ENCODE results near the gene TCHP.
"Not testable (repeated sequence)": the region's sequence is repeated elsewhere in the genome, so short reads cannot be mapped to it uniquely, and the experiment has no call there.

Gene TCHP

DNA sequence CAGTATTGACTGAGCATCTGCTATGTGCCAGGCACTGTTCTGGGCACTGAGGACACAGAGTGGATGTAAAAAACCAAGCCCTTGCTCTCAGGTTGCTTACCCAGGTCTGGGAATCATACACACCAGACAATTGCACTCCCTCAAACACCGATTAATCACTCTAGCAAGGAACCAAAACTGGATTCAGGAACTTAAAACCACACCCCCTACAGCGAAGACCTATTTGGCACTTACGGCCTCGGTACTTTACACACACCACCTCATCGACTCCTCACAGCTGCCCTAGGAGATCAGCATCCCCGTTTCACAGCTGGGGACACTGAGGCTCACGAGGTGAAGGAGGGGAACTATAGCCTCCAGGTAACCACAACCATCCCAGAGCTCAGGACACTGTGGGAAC, 21.3 kb upstream of the TCHP start:
- in situ Hi-C loops (cut with MboI; ENCODE audit: low sequenced_read_pairs) = no loop called here

DNA sequence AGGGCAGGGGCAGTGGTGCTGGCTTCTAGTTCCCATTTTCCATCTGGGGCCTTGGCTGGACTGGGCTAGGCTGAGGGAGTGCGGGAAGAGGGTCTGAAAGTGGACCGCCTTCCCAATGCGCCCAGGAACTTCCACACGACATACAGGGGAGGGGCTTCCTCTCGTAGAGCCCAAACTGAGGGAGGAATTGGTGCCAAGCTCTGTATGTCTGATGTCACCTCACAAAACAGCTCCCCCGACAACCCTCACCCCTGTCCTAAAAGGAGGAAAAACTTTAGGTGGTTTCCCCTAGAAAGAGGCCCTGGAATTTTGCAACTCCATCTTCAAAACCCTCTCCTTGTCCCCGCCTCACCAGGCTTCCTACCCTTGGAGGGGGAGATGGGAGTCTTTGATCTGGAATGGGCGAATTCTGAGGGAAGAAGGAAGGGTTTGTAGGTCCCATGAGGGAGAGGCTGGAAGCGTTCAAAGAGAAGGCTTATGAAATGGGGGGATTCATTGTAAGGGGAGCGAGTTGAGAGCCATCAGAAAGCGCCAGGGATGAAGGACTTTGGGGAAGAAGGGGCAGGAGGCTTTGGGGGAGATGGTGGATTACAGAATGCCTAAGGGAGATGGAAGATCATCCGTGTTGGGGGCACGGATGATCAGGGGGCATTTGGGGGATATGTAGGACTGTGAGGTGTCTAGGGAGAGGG, 20.6 kb upstream of the TCHP start:
- in situ Hi-C loops (cut with MboI; ENCODE audit: low sequenced_read_pairs) = no loop called here

DNA sequence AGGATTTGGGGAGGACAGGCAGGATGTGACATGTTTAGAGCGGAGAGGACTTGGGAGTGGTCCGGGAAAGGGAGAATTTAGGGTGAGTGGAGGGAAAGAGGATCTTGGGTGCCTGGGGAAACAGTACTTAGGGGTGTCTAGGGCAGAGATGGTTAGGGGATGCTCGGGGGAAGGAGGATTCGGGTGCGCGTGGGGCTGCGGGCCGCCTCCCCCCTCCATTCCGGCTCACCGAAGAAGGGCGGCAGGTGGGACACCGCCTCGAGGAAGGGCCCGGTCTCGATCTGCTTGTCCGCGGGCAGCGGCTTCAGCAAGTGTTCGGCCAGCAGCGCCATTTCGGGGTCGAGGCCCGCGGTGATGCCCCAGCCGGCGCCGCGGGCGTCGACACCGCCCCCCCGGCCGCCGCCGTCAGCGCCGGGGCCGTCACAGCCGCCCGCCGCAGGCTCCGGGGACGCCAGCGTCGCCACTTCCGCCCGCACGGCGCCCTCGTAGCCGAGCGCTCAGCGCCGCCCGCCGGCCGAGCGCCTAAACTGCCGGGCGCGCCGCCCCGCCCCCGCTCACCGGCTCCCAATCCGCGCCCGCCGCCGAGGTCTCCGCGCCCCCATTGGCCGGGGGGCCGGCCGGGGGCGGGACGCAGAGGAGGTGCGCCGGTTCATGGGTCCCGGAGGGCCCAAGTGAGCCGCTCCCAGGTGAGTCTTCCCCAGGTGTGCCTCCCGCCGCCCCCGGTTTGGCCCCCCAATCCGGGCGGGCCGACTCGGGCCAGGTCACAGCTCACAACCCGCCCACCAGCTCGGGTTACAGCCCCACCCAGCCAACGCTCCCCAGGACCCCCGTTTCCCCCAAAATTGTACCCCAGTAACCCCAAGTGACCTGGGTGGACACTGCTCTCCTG, 19.8 kb upstream of the TCHP start, which contains the start of gene GLTP:
Gene GLTP, minus strand, starts transcription at position 499 of the 889 bp plus-strand sequence. Its CDS starts 167 bp downstream, at position 332.
- in situ Hi-C loops (cut with MboI; ENCODE audit: low sequenced_read_pairs) = no loop called here

DNA sequence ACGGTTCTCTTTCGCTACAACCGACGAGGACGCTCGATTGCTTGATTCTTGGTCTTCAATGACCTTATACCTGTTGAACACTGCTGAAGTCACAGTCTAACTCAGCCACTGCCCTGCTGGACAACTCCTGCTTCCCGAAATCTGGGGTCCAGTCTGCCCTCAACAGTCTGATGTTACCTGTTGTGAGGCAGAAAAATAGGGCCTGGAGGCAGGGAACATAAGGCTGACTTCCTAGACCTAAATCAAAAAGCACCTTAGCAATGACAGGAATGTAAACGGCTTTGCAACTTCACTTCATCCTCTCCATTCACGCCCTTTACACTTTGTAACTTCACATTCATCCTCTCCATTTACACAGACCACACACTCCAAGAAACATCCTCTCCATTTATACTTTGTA, 19.1 kb upstream of the TCHP start:
- in situ Hi-C loops (cut with MboI; ENCODE audit: low sequenced_read_pairs) = no loop called here

DNA sequence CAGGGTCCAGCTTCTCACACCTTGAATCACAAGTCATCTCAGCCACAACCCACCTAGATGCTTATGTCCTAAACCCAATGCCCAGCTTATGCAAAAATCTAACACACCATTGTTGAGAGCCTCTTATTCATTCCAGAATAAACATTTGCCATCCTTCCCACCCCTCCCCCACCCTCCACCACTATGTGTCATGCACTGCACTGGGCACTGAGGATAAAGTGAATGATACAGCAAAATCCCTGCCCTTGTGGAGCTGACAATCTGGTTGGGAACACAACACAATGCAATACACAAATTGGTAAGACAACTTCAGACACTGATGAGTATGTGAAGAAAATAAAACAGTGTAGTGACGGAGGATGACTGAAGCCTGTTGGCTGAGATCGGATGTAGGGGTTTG, 18.3 kb upstream of the TCHP start:
- in situ Hi-C loops (cut with MboI; ENCODE audit: low sequenced_read_pairs) = no loop called here

DNA sequence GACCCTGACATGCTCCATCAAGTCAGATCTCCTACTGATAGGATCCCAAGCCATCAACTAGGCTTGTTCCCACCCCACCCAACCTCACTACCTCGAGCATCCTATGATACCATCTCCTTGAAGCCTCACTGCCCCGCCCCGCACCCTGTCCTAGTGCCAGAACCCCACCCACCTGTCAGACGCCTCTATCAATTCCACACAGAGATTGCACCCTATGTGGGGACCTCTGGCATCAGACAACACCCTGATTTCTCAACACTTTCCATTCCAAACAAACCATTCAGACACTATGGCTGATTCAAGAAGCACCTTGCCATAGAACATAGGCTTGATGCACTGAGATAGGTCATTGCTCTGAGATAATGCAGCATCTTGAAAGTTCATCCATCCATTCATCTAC, 16.6 kb upstream of the TCHP start:
- in situ Hi-C loops (cut with MboI; ENCODE audit: low sequenced_read_pairs) = no loop called here

DNA sequence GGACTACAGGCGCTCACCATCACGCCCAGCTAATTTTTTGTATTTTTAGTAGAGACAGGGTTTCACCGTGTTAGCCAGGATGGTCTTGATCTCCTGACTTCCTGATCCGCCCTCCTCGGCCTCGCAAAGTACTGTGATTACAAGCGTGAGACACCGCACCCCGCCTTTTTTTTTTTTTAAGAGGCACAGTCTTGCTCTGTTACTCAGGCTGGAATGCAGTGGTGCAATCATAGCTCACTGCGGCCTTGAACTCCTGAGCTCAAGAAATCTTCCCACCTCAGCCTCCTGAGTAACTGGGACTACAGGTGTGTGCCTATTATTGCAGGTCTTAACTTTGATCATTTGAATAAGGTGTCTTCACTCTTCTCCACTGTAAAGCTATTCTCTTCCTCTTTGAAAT, 14.5 kb upstream of the TCHP start:
- in situ Hi-C loops (cut with MboI; ENCODE audit: low sequenced_read_pairs) = no loop called here

DNA sequence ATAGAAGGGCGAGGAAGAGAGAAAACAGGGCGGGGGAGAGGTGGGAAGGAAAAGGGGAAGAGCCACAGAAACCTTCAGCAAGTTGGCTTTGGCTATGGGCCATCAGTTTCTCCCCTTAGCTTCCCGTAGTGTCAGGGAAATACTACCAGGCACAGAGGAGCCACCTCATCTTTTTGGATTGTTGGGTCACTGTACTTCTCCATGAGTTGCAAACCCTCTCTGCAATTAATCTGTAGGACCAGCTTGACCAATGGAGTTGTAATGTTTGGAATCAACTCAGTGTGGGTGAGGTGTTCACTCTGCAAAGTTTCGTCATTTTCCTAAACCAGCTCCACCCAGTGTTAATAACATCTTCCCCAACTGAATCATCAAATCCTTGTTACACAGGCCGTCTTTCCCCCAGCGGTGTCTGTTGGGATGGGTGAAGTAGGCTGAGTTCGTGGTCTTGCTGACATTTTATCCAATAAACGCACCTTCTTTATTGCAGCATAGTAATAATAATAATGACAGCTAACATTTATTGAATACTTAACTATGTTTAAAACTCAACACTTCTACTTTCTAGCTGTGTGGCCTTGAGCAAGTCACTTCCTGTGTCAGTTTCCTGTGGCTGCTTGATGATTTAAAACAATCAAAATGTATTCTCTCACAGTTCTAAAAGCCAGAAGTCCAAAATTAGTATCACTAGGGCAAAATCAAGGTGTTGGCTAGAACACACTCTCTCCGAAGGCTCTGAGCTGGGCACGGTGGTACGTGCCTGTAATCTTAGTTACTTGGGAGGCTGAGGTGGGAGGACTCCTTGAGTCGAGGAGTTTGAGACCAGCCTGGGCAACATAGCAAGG, 11.7 kb upstream of the TCHP start:
- in situ Hi-C loops (cut with MboI; ENCODE audit: low sequenced_read_pairs) = no loop called here

DNA sequence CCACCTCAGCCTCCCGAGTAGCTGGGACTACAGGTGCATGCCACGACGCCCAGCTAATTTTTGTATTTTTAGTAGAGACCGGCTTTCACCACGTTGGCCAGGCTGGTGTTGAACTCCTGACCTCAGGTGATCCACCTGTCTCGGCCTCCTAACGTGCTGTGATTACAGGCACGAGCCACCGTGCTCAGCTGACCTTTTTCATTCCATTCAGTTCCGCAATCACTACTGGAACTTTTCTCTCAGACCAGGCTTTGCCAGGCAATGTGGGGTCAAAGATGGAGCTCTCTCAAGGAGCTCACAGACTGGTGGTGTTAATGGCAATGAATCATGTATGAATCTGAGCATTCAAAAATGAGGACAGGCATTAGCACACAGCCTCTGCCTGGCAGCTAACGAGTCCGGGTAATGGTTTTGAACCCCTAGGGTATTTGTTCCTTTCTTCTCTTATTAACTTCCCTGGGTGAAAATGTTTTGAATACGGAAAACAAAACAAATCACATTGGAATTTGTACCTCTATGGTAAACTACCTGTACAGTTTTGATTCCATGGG, 9.4 kb upstream of the TCHP start:
- in situ Hi-C loops (cut with MboI; ENCODE audit: low sequenced_read_pairs) = no loop called here

DNA sequence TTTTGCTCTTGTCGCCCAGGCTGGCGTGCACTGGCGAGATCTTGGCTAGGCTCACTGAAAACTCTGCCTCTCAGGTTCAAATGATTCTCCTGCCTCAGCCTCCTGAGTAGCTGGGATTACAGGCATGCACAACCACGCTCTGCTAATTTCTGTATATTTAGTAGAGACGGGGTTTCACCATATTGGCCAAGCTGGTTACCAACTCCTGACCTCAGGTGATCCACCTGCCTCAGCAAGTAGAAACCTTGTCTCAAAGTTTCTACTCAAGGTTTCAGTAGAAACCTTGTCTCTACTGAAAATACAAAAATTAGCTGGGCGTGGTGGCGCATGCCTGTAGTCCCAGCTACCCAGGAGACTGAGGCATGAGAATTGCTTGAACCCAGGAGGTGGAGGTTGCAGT, 8.3 kb upstream of the TCHP start:
- in situ Hi-C loops (cut with MboI; ENCODE audit: low sequenced_read_pairs) = not testable (repeated sequence)

DNA sequence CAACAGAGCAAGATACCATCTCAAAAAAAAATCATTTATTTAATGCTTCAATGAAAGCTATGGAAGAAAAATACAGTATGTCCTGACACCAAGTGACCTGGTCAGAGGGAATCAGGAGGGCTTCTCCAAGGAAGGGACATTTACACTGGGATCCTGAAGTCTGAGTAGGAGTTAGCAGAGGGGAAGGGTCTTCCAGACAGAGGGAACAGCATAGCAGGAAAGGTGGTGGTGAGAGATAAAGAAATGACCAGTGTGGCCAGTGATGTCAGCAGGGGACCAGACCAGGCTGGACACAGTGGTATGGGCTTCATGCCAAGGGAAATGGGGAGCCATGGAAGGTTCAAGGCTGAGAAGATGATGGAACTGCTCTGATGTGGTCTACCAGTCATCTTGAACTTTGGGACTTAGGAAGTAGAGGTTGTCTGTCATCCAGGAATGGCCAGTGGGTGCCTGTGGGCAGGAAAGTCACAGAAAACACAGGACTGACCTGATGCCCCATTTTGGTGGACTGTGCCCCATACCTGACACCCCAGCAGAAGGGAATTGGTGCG, 7.8 kb upstream of the TCHP start:
- in situ Hi-C loops (cut with MboI; ENCODE audit: low sequenced_read_pairs) = no loop called here

DNA sequence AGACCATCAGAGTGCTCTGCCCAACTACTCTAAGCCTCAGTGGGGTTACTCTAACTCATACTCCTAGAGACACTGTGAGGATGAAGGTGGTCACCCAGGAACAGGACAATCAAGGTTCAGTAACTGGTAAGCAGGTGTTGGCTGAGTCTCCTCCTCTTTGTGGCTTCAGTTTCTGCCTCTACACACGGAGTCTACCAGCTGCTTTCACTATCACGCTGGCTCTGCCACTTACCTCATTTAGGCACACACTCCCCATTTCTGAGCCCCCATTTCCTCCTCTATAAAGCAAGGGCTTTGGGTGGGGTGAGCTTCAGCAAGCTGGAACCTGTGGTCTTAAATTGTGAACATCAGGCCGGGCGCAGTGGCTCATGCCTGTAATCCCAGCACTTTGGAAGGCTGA, 7.3 kb upstream of the TCHP start:
- in situ Hi-C loops (cut with MboI; ENCODE audit: low sequenced_read_pairs) = no loop called here

DNA sequence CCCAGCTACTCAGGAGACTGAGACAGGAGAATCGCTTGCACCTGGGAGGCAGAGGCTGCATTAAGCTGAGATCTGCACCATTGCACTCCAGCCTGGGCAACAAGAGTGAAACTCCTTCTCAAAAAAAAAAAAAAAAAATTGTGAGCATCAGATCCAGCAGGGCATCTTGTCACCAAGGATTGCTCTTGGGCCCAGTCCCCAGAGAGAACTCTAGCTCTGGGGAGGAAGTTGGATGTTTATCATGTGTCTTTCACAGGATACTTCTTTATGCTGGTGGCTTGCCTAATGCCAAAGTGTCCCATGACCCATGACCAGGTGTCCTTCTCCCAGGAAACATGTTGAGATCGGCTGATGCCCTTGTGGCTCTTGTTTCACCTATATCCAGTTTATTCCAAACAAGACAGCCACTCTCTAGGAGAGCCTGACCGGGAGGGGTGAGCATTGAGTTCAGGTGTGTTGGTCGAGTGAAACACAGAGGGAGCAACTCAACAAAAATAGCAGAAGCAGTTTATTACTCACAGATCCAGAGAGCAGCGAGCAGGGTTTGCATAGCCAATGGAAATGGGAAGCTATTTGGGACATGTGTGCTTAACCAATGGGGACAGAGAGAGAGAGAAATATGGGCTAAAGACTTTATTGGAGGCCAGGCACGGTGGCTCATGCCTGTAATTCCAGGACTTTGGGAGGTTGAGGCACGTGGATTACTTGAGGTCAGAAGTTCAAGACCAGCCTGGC, 6.6 kb upstream of the TCHP start:
- in situ Hi-C loops (cut with MboI; ENCODE audit: low sequenced_read_pairs) = no loop called here

DNA sequence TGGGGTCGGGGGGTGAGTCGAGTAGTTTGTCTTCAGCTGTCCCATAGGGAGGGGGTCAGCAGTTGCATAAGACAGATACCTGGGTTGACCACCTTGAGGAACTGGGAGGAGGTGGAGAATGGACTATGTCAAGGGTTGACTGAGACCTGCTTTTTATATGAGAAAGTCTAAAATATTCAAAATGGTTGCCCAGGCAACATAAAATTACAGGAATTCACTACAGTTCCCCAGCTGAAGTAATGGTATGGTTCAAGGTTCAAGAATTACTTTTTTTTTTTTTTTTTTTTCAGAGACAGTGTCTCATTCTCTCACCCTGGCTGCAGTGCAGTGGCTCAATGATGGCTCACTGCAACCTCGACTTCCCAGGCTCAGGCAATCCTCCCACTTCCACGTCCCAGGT, 5.1 kb upstream of the TCHP start:
- in situ Hi-C loops (cut with MboI; ENCODE audit: low sequenced_read_pairs) = no loop called here

DNA sequence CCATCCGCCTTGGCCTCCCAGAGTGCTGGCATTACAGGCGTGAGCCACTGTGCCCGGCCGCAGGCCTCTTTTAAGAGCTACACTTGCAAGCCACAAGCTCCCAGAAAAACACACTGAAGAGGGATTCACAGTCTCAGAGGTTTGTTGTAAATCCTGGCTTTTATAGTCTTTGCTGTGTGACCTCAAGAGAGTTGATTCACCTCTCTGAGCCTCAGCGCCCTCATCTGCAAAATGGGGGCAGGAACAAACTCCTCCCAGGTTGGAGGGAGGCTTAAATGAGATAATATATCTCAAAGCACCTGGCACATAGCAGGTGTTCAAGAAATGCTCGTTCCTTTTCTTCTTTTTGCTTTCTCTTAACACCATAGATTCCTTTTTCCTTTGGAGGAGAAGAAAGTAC, 3.9 kb upstream of the TCHP start:
- in situ Hi-C loops (cut with MboI; ENCODE audit: low sequenced_read_pairs) = no loop called here

DNA sequence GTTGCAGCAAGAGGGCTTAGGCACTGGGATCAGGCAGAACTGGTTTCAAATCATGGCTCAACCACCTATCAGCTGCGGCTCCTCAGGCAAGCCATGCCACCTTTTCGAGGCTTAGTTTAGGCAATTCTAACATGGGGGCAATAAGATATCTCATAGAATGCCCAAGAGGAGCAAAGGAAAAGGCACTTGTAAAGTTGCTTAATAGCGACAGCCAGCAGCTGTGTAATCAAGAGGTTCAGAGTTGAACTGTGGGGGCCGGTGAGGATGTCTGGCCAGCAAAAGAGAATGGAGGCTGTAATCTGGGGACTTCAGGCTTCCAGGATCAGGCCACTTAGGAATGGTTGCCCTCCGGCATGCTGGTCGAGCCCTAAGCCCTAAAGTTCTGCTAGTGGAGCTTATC, 3.0 kb upstream of the TCHP start:
- in situ Hi-C loops (cut with MboI; ENCODE audit: low sequenced_read_pairs) = no loop called here

DNA sequence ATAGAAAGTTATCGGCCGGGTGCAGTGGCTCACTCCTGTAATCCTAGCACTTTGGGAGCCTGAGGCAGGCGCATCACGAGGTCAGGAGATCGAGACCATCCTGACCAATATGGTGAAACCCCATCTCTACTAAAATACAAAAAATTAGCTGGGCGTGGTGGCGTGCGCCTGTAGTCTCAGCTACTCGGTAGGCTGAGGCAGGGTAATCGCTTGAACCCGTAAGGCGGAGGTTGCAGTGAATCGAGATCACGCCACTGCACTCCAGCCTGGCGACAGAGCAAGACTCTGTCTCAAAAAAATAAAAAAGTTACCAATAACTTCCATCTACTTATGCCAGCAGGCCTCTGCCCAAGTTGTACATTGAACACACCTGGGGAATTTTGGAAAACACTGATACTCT, 729 bp upstream of the TCHP start:
- in situ Hi-C loops (cut with MboI; ENCODE audit: low sequenced_read_pairs) = not testable (repeated sequence)

DNA sequence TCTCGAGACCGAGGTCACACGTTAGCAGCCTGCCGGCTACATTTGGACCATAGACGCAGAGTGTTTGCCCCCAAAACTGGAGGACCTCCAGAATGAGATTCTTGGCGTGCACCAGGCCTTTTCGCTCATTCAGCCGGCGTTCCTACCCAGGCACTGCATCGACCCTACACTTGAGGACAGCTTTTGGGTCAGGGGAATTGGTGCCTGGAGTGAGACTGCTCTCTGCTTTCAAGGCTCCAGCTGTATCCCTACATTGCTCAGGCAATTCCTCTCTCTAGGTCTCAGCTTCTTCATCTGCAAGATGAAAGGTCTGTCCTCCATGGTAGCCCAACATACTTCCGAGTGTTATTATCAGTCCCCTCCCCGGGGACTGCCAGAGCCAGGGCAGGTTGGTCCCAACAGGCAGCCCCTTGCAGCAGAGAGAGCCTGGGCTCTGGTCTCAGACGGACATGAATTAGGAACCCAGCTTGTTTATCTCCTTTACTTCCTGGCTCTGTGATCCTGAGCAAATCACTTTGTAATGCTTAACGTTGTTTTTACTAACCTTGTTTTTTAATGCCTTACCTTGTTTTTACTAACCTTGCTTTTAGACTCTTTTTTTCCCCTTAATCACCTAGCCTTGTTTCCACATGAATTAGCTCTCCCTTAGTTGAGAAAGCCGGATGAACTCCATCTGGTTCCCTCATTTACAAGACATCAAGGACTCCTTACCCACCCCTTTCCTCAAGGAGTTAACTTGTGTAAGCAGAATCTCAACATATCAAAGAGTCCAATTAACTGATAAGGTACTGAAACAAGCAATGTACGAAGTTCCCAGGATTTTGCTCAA, 892 bp downstream of the TCHP start:
- in situ Hi-C loops (cut with MboI; ENCODE audit: low sequenced_read_pairs) = no loop called here

DNA sequence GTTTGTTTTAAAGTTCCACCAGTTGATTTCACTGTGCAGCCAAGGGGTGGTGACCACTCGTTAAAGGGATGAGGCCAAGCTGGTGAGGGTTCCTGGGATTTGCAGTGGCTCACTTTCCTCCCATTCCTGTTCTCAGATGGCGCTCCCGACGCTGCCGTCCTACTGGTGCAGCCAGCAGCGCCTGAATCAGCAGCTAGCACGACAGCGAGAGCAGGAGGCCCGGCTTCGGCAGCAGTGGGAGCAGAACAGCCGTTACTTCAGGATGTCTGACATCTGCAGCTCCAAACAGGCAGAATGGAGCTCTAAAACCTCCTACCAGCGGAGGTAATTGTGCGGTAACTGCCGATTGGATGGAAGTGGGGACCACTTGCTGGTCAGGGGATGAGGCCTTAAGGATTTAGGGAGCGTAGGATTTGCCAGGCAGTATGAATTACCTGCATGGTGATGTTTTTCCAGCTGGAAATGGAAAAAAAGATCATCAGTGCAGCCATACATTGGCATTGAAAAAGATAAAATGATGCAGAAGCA, 2.9 kb downstream of the TCHP start:
- in situ Hi-C loops (cut with MboI; ENCODE audit: low sequenced_read_pairs) = no loop called here
